HEK293 (cell line): ENCODE data around the gene BTNL9.

Experiments
- OVOL3 ChIP-seq: fragments of 450-650 bp; formaldehyde crosslinking; IDR thresholded peaks from 2 replicates; pipeline ENCODE4 v1.5.1; 2016; ENCODE audit warnings: missing biosample characterization, missing genetic modification characterization
- YY1 ChIP-seq: fragments of 450-650 bp; formaldehyde crosslinking; IDR thresholded peaks from 2 replicates; pipeline ENCODE4 v1.5.1; 2018; ENCODE audit warnings: missing biosample characterization, missing genetic modification characterization
- ZBTB20 ChIP-seq: fragments of 450-650 bp; formaldehyde crosslinking; IDR thresholded peaks from 2 replicates; pipeline ENCODE4 v1.5.1; 2016; ENCODE audit warnings: missing biosample characterization, missing genetic modification characterization
- ZNF596 ChIP-seq: fragments of 450-650 bp; IDR thresholded peaks from 2 replicates; pipeline ENCODE4 v1.5.0; 2018; ENCODE audit warnings: missing biosample characterization, mild to moderate bottlenecking, missing genetic modification characterization, moderate library complexity
- TF ChIP-seq, protein P1 (sequence below): fragments of 450-650 bp; formaldehyde crosslinking; IDR thresholded peaks from 2 replicates; pipeline ENCODE4 v1.5.1; 2016; ENCODE audit warnings: missing biosample characterization, missing genetic modification characterization
- TF ChIP-seq, protein P2 (sequence below): fragments of 450-650 bp; formaldehyde crosslinking; IDR thresholded peaks from 2 replicates; pipeline ENCODE4 v1.5.1; 2016; ENCODE audit warnings: missing biosample characterization, missing genetic modification characterization
- TF ChIP-seq, protein P3 (sequence below): fragments of 450-650 bp; formaldehyde crosslinking; IDR thresholded peaks from 2 replicates; pipeline ENCODE4 v1.5.1; 2016; ENCODE audit warnings: missing biosample characterization, missing genetic modification characterization
- TF ChIP-seq, protein P4 (sequence below): fragments of 450-650 bp; formaldehyde crosslinking; IDR thresholded peaks from 2 replicates; pipeline ENCODE4 v1.5.1; 2016; ENCODE audit warnings: missing biosample characterization, missing genetic modification characterization

DNA sequence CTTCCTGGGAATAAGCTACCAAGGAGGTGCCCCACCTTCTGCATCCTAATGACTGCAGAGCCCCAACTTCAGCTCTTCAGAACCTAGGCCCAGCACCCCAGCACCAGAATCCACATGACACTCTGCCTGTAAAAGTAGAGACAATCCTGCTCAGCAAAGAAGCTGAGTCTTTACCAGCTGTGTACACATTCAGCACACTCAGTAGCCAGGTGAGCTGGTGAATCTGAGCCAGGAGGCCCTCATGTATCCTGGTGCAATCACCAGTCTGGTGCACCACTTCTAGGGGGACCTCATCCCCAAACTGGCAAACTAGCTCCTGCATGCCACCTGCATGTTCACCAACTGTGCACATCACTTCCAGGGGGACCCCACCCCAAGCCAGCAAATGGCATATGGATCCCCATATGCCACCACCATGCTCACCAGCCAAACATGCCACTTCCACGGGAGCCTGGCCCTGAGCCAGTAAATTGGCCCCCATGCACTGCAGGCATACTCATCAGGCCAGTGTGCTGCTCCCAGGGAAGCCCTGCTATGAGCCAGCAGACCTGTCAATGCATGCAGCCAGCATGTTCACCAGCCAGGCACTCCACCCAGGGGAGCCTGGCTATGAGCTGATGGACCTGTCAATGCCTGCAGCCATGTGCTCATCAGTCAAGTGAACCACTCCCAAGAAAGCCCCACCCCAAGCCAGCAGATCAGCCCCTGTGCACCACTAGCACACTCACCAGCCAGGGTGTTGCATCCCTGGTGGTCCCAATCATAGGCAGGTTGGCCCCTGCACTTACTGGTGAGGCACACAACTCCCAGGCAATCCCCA lies 15.6 kb upstream of the BTNL9 start:
- TF ChIP-seq, protein P1, sequence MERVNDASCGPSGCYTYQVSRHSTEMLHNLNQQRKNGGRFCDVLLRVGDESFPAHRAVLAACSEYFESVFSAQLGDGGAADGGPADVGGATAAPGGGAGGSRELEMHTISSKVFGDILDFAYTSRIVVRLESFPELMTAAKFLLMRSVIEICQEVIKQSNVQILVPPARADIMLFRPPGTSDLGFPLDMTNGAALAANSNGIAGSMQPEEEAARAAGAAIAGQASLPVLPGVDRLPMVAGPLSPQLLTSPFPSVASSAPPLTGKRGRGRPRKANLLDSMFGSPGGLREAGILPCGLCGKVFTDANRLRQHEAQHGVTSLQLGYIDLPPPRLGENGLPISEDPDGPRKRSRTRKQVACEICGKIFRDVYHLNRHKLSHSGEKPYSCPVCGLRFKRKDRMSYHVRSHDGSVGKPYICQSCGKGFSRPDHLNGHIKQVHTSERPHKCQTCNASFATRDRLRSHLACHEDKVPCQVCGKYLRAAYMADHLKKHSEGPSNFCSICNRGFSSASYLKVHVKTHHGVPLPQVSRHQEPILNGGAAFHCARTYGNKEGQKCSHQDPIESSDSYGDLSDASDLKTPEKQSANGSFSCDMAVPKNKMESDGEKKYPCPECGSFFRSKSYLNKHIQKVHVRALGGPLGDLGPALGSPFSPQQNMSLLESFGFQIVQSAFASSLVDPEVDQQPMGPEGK (tag by site-specific recombination): no peak
- TF ChIP-seq ZBTB20 (tag by site-specific recombination): no peak
- TF ChIP-seq, protein P2, sequence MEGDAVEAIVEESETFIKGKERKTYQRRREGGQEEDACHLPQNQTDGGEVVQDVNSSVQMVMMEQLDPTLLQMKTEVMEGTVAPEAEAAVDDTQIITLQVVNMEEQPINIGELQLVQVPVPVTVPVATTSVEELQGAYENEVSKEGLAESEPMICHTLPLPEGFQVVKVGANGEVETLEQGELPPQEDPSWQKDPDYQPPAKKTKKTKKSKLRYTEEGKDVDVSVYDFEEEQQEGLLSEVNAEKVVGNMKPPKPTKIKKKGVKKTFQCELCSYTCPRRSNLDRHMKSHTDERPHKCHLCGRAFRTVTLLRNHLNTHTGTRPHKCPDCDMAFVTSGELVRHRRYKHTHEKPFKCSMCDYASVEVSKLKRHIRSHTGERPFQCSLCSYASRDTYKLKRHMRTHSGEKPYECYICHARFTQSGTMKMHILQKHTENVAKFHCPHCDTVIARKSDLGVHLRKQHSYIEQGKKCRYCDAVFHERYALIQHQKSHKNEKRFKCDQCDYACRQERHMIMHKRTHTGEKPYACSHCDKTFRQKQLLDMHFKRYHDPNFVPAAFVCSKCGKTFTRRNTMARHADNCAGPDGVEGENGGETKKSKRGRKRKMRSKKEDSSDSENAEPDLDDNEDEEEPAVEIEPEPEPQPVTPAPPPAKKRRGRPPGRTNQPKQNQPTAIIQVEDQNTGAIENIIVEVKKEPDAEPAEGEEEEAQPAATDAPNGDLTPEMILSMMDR (tag by site-specific recombination): no peak
- TF ChIP-seq, protein P3, sequence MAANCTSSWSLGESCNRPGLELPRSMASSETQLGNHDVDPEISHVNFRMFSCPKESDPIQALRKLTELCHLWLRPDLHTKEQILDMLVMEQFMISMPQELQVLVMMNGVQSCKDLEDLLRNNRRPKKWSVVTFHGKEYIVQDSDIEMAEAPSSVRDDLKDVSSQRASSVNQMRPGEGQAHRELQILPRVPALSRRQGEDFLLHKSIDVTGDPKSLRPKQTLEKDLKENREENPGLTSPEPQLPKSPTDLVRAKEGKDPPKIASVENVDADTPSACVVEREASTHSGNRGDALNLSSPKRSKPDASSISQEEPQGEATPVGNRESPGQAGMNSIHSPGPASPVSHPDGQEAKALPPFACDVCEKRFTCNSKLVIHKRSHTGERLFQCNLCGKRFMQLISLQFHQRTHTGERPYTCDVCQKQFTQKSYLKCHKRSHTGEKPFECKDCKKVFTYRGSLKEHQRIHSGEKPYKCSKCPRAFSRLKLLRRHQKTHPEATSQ (tag by site-specific recombination): no peak
- no peak for TF ChIP-seq YY1 (tag by site-specific recombination)
- TF ChIP-seq ZNF596 (tag by site-specific recombination): no peak
- TF ChIP-seq, protein P4, sequence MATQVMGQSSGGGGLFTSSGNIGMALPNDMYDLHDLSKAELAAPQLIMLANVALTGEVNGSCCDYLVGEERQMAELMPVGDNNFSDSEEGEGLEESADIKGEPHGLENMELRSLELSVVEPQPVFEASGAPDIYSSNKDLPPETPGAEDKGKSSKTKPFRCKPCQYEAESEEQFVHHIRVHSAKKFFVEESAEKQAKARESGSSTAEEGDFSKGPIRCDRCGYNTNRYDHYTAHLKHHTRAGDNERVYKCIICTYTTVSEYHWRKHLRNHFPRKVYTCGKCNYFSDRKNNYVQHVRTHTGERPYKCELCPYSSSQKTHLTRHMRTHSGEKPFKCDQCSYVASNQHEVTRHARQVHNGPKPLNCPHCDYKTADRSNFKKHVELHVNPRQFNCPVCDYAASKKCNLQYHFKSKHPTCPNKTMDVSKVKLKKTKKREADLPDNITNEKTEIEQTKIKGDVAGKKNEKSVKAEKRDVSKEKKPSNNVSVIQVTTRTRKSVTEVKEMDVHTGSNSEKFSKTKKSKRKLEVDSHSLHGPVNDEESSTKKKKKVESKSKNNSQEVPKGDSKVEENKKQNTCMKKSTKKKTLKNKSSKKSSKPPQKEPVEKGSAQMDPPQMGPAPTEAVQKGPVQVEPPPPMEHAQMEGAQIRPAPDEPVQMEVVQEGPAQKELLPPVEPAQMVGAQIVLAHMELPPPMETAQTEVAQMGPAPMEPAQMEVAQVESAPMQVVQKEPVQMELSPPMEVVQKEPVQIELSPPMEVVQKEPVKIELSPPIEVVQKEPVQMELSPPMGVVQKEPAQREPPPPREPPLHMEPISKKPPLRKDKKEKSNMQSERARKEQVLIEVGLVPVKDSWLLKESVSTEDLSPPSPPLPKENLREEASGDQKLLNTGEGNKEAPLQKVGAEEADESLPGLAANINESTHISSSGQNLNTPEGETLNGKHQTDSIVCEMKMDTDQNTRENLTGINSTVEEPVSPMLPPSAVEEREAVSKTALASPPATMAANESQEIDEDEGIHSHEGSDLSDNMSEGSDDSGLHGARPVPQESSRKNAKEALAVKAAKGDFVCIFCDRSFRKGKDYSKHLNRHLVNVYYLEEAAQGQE (tag by site-specific recombination): no peak
- no peak for TF ChIP-seq OVOL3 (tag by site-specific recombination)
